ENCODE results near the gene IFI27.

The IFI27 gene

DNA sequence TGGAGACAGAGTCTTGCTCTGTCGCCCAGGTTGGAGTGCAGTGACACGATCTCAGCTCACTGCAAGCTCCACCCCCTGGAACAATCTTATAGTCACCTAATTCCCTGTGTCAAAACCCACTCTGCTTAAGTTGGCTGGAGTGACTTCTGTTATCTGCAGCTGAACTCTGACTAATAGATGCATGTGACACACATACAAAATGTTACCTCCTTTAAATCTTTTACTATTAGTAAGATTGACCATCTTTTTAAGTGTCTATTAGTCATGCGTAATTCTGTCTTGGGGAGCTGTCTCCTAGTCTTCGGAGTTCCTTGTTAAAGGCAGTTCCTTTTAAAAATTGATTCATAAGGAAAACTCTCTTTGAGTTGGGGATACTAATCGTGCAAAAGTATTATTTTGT, 22.0 kb upstream of the IFI27 start:
- Histone ChIP-seq H3K9me3 (ENCODE audit: control insufficient read depth, insufficient read depth, low read depth, low read length) (no peaks in the 10 kb centered on the region), H3K36me3 (ENCODE audit: control insufficient read depth in 2 of 2, insufficient read depth in 1 of 2, low read length in 2 of 2) (no peaks in the 10 kb centered on the region), H3K4me1 (ENCODE audit: control insufficient read depth, insufficient read depth, low read length) (no peaks in the 10 kb centered on the region), H3K4me3 (ENCODE audit: low read depth, low read length) (no peak overlapping the region), H3K27ac (ENCODE audit: extremely low read depth, low read depth, low read length) (no peak overlapping the region)
- TF ChIP-seq ZNF211 (tag by site-specific recombination; IDR thresholded peaks at IDR 0.05; ENCODE audit: low read depth) (no peak), KLF10 (tag by site-specific recombination; IDR thresholded peaks at IDR 0.05) (no peak), ZFP41 (tag by site-specific recombination; IDR thresholded peaks at IDR 0.05; ENCODE audit: borderline replicate concordance) (no peak), ZNF664 (tag by site-specific recombination; IDR thresholded peaks at IDR 0.05) (no peak)
- TF ChIP-seq, protein P1, sequence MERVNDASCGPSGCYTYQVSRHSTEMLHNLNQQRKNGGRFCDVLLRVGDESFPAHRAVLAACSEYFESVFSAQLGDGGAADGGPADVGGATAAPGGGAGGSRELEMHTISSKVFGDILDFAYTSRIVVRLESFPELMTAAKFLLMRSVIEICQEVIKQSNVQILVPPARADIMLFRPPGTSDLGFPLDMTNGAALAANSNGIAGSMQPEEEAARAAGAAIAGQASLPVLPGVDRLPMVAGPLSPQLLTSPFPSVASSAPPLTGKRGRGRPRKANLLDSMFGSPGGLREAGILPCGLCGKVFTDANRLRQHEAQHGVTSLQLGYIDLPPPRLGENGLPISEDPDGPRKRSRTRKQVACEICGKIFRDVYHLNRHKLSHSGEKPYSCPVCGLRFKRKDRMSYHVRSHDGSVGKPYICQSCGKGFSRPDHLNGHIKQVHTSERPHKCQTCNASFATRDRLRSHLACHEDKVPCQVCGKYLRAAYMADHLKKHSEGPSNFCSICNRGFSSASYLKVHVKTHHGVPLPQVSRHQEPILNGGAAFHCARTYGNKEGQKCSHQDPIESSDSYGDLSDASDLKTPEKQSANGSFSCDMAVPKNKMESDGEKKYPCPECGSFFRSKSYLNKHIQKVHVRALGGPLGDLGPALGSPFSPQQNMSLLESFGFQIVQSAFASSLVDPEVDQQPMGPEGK (tag by site-specific recombination; IDR thresholded peaks at IDR 0.05): no peak
- TF ChIP-seq, protein P2, sequence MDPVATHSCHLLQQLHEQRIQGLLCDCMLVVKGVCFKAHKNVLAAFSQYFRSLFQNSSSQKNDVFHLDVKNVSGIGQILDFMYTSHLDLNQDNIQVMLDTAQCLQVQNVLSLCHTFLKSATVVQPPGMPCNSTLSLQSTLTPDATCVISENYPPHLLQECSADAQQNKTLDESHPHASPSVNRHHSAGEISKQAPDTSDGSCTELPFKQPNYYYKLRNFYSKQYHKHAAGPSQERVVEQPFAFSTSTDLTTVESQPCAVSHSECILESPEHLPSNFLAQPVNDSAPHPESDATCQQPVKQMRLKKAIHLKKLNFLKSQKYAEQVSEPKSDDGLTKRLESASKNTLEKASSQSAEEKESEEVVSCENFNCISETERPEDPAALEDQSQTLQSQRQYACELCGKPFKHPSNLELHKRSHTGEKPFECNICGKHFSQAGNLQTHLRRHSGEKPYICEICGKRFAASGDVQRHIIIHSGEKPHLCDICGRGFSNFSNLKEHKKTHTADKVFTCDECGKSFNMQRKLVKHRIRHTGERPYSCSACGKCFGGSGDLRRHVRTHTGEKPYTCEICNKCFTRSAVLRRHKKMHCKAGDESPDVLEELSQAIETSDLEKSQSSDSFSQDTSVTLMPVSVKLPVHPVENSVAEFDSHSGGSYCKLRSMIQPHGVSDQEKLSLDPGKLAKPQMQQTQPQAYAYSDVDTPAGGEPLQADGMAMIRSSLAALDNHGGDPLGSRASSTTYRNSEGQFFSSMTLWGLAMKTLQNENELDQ (tag by site-specific recombination; IDR thresholded peaks at IDR 0.05; ENCODE audit: low read depth): no peak
- TF ChIP-seq, protein P3, sequence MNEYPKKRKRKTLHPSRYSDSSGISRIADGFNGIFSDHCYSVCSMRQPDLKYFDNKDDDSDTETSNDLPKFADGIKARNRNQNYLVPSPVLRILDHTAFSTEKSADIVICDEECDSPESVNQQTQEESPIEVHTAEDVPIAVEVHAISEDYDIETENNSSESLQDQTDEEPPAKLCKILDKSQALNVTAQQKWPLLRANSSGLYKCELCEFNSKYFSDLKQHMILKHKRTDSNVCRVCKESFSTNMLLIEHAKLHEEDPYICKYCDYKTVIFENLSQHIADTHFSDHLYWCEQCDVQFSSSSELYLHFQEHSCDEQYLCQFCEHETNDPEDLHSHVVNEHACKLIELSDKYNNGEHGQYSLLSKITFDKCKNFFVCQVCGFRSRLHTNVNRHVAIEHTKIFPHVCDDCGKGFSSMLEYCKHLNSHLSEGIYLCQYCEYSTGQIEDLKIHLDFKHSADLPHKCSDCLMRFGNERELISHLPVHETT (tag by site-specific recombination; IDR thresholded peaks at IDR 0.05): no peak
- ChIA-PET CTCF (interaction anchor here (0.6 to 3.1 kb wide), 3 partner anchors 44 to 92 kb away, joined by 3 to 12 read pairs (median 3); no protein-coding TSS in a partner anchor), POLR2A (no interaction called here)

DNA sequence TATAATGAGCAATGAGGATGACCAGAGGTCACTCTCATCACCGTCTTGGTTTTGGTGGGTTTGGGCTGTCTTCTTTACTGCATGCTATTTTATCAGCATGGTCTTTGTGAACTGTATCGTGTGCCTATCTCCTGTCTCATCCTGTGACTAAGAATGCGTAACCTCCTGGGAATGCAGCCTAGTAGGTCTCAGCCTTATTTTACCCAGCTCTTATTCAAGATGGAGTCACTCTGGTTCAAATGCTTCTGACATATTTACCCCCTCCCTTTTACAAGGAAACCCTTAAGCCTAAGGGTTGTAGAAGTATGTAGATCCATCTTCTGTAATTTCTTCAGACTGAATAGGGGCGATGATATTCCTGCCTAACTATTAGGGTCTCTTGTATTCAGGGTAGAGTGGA, 21.1 kb upstream of the IFI27 start:
- POLR2A ChIA-PET: no interaction called here
- CTCF ChIA-PET: interaction anchor here (0.6 to 3.1 kb wide), 3 partner anchors 8 to 91 kb away, joined by 3 to 12 read pairs (median 3); partner anchors contain the start of genes DDX24 and IFI27L1
- TF ChIP-seq ZNF510 (tag by site-specific recombination; IDR thresholded peaks at IDR 0.05; ENCODE audit: insufficient replicate concordance): no peak
- TF ChIP-seq, protein P4, sequence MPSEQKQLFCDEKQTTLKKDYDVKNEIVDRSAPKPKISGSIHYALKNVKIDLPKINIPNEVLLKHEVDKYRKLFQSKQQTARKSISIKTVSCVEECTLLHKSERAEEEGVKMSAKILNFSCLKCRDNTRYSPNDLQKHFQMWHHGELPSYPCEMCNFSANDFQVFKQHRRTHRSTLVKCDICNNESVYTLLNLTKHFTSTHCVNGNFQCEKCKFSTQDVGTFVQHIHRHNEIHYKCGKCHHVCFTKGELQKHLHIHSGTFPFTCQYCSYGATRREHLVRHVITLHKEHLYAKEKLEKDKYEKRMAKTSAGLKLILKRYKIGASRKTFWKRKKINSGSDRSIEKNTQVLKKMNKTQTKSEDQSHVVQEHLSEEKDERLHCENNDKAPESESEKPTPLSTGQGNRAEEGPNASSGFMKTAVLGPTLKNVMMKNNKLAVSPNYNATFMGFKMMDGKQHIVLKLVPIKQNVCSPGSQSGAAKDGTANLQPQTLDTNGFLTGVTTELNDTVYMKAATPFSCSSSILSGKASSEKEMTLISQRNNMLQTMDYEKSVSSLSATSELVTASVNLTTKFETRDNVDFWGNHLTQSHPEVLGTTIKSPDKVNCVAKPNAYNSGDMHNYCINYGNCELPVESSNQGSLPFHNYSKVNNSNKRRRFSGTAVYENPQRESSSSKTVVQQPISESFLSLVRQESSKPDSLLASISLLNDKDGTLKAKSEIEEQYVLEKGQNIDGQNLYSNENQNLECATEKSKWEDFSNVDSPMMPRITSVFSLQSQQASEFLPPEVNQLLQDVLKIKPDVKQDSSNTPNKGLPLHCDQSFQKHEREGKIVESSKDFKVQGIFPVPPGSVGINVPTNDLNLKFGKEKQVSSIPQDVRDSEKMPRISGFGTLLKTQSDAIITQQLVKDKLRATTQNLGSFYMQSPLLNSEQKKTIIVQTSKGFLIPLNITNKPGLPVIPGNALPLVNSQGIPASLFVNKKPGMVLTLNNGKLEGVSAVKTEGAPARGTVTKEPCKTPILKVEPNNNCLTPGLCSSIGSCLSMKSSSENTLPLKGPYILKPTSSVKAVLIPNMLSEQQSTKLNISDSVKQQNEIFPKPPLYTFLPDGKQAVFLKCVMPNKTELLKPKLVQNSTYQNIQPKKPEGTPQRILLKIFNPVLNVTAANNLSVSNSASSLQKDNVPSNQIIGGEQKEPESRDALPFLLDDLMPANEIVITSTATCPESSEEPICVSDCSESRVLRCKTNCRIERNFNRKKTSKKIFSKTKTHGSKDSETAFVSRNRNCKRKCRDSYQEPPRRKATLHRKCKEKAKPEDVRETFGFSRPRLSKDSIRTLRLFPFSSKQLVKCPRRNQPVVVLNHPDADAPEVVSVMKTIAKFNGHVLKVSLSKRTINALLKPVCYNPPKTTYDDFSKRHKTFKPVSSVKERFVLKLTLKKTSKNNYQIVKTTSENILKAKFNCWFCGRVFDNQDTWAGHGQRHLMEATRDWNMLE (tag by site-specific recombination; conservative IDR thresholded peaks at IDR 0.05; ENCODE audit: low read depth): no peak
- no peak for TF ChIP-seq KLF7 (tag by site-specific recombination; IDR thresholded peaks at IDR 0.05; ENCODE audit: borderline replicate concordance)
- TF ChIP-seq ZNF19 (tag by site-specific recombination; IDR thresholded peaks at IDR 0.05; ENCODE audit: low read depth): no peak
- TF ChIP-seq ZNF426 (tag by site-specific recombination; IDR thresholded peaks at IDR 0.05): no peak
- TF ChIP-seq ZNF138 (tag by site-specific recombination; IDR thresholded peaks at IDR 0.05; ENCODE audit: borderline replicate concordance): no peak
- no peak for TF ChIP-seq ZNF394 (tag by site-specific recombination; IDR thresholded peaks at IDR 0.05; ENCODE audit: borderline replicate concordance)
- no peak for TF ChIP-seq KLF10 (tag by site-specific recombination; IDR thresholded peaks at IDR 0.05)
- TF ChIP-seq, protein P5, sequence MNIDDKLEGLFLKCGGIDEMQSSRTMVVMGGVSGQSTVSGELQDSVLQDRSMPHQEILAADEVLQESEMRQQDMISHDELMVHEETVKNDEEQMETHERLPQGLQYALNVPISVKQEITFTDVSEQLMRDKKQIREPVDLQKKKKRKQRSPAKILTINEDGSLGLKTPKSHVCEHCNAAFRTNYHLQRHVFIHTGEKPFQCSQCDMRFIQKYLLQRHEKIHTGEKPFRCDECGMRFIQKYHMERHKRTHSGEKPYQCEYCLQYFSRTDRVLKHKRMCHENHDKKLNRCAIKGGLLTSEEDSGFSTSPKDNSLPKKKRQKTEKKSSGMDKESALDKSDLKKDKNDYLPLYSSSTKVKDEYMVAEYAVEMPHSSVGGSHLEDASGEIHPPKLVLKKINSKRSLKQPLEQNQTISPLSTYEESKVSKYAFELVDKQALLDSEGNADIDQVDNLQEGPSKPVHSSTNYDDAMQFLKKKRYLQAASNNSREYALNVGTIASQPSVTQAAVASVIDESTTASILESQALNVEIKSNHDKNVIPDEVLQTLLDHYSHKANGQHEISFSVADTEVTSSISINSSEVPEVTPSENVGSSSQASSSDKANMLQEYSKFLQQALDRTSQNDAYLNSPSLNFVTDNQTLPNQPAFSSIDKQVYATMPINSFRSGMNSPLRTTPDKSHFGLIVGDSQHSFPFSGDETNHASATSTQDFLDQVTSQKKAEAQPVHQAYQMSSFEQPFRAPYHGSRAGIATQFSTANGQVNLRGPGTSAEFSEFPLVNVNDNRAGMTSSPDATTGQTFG (tag by site-specific recombination; IDR thresholded peaks at IDR 0.05; ENCODE audit: borderline replicate concordance): no peak
- no peak for TF ChIP-seq ZNF707 (tag by site-specific recombination; IDR thresholded peaks at IDR 0.05)
- no peak for TF ChIP-seq TRIM28 (IDR thresholded peaks at IDR 0.05; ENCODE audit: borderline replicate concordance, low read length)
- TF ChIP-seq, protein P6, sequence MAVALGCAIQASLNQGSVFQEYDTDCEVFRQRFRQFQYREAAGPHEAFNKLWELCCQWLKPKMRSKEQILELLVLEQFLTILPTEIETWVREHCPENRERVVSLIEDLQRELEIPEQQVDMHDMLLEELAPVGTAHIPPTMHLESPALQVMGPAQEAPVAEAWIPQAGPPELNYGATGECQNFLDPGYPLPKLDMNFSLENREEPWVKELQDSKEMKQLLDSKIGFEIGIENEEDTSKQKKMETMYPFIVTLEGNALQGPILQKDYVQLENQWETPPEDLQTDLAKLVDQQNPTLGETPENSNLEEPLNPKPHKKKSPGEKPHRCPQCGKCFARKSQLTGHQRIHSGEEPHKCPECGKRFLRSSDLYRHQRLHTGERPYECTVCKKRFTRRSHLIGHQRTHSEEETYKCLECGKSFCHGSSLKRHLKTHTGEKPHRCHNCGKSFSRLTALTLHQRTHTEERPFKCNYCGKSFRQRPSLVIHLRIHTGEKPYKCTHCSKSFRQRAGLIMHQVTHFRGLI (tag by site-specific recombination; IDR thresholded peaks at IDR 0.05): no peak
- TF ChIP-seq ZNF423 (tag by site-specific recombination; IDR thresholded peaks at IDR 0.05): no peak

More for the DNA sequence above, 21.1 kb upstream of the IFI27 start:
- H3K4me1 ChIP-seq (ENCODE audit: control insufficient read depth, insufficient read depth, low read length): no peaks in the 10 kb centered on the region
- no peaks in the 10 kb centered on the region for H3K9me3 ChIP-seq (ENCODE audit: control insufficient read depth, insufficient read depth, low read depth, low read length)
- no peak overlapping the region for H3K4me3 ChIP-seq (ENCODE audit: low read depth, low read length)
- H3K27ac ChIP-seq (ENCODE audit: extremely low read depth, low read depth, low read length): no peak overlapping the region
- H3K36me3 ChIP-seq (ENCODE audit: control insufficient read depth in 2 of 2, insufficient read depth in 1 of 2, low read length in 2 of 2): no peaks in the 10 kb centered on the region

Data from HEK293 (cell line).